Psoas muscle (tissue), 8 donors: ENCODE results near the gene HAPLN2. TPM values are rescaled to one million over a fixed set of nuclear protein-coding genes. Genes with fewer than 3 reads are reported as not detected.

Experiments
- ATAC-seq, 4 donors: fragments of 200-7000 bp; cut with Tn5 transposase; one replicate each; pipeline ENCODE4 v1.9.1; 2020; ENCODE audit warnings: moderate library complexity in 3 of 4, mild to moderate bottlenecking in 2 of 4
- DNase-seq, 2 donors: peaks; one replicate each; pipeline ENCODE4 v3.0.0-alpha.2; 2020
- H3K27ac ChIP-seq: fragments of 200-600 bp; one replicate; pipeline ENCODE4 v1.8.0; 2022
- H3K27me3 ChIP-seq, 3 donors: fragments of 200-600 bp in 1 of 3; one replicate each; pipeline versions ENCODE4 v1.6.1 to v1.8.0; 2013 to 2022; ENCODE audit warnings: low read length in 2 of 3, mild to moderate bottlenecking in 2 of 3, moderate library complexity in 1 of 3; ENCODE audit not compliant: insufficient read depth in 3 of 3
- H3K36me3 ChIP-seq, 2 donors: fragments of 200-600 bp in 1 of 2; one replicate each; pipeline versions ENCODE4 v1.6.1 to v1.8.0; 2013 to 2022; ENCODE audit warnings: low read depth in 1 of 2, mild to moderate bottlenecking in 1 of 2, moderate library complexity in 1 of 2; ENCODE audit not compliant: insufficient read depth in 1 of 2
- H3K4me1 ChIP-seq: fragments of 200-600 bp; one replicate; pipeline ENCODE4 v1.8.0; 2022
- H3K4me3 ChIP-seq: fragments of 200-600 bp; one replicate; pipeline ENCODE4 v1.8.0; 2022; ENCODE audit warnings: mild to moderate bottlenecking
- H3K9me3 ChIP-seq: fragments of 200-600 bp; one replicate; pipeline ENCODE4 v1.8.0; 2022
- WGBS, 3 donors: extraction: QIAGEN DNeasy Blood & Tissue Kit; methylation state at CpG; one replicate each; pipeline versions ENCODE4 v1.1.6 to v1.1.7; 2013; 5-methylcytosine and 5-hydroxymethylcytosine counted together
- intact Hi-C, 2 donors: fragments of 100-400 bp; cut with DNase I; formaldehyde crosslinking; loops; one replicate each; pipeline versions ENCODE4 v1.11.0 to v1.14.2; 2022
- polyA plus RNA-seq, 3 donors: library from polyadenylated mRNA; stranded (reverse); fragments of 200-250 nt; gene quantifications; one replicate each; pipeline ENCODE4 v1.2.3, GENCODE V29; 2013
- total RNA-seq, 4 donors: library from RNA; stranded (reverse); fragmentation: NEBNext Ultra II Directional in 2 of 4; extraction: Animal tissue kit (Norgen Biotek cat#: 25700) in 2 of 4; gene quantifications; one replicate each; pipeline versions ENCODE4 v1.2.1 to v1.2.4, GENCODE V29; 2021 to 2023
- TF ChIP-seq, protein P1 (sequence below): fragments of 200-600 bp; IDR thresholded peaks from one replicate; pipeline ENCODE4 v1.8.0; 2022; ENCODE audit warnings: antibody characterized with exemption
- donor health status: healthy with polysubstance abuse.
- donor health status: DM: no; HTN: no; CAD: no; lungs with moderate emphysema.
- donor health status: Bipolar disorder and iron deficiency.
- donor health status: healthy.
- donor health status: DM: yes; HTN: yes; CAD: no.
- donor health status: DM: no; HTN: no; CAD: no.
- donor health status: DM: no; HTN: no; CAD: no.
- donor health status: DM: yes; HTN: yes; CAD: no.

Gene HAPLN2
- total and polyA plus RNA-seq, 7 donors, result 0.28 to 2.2 (median 0.61) TPM

DNA sequence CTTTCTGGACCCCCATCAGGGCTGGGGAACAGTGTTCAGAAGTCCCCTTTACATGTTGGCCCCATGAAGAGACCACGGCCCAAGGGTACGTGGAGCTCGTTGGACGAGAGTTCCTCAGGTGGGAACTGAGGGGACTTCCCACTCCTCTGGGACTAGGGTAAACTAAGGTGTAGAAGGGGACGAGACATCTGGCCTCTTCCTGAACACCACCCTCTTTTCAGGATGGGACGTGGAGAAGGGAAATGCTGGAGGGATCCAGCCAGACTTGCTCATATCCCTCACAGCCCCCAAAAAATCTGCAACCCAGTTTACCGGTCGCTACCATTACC lies 25.6 kb upstream of the HAPLN2 start:
- Histone ChIP-seq H3K36me3 (peaks cover 16 to 63% of the 10 kb centered on the region in 2 donors), H3K4me1 (peaks cover 12% of the 10 kb centered on the region), H3K27me3 (no peaks in the 10 kb centered on the region), H3K9me3 (no peaks in the 10 kb centered on the region), H3K4me3 (no peak overlapping the region), H3K27ac (no peak overlapping the region)
- DNase-seq (no peak), ATAC-seq (no peak)
- intact Hi-C loops, result no loop called here
- TF ChIP-seq, protein P1, sequence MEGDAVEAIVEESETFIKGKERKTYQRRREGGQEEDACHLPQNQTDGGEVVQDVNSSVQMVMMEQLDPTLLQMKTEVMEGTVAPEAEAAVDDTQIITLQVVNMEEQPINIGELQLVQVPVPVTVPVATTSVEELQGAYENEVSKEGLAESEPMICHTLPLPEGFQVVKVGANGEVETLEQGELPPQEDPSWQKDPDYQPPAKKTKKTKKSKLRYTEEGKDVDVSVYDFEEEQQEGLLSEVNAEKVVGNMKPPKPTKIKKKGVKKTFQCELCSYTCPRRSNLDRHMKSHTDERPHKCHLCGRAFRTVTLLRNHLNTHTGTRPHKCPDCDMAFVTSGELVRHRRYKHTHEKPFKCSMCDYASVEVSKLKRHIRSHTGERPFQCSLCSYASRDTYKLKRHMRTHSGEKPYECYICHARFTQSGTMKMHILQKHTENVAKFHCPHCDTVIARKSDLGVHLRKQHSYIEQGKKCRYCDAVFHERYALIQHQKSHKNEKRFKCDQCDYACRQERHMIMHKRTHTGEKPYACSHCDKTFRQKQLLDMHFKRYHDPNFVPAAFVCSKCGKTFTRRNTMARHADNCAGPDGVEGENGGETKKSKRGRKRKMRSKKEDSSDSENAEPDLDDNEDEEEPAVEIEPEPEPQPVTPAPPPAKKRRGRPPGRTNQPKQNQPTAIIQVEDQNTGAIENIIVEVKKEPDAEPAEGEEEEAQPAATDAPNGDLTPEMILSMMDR, result no peak
- 79 to 87% (median 86%) methylated on average over 8 of the region's 8 CpGs for WGBS, 3 donors

GRCh38 chr1:156594190-156594589 lies 25.0 kb upstream of the HAPLN2 start:
- TF ChIP-seq, protein P1, result no peak
- ATAC-seq, result no peak
- no peak for DNase-seq
- peaks cover 16 to 68% of the 10 kb centered on the region in 2 donors for H3K36me3 ChIP-seq
- no peaks in the 10 kb centered on the region for H3K9me3 ChIP-seq
- H3K4me1 ChIP-seq, result peaks cover 12% of the 10 kb centered on the region
- H3K27ac ChIP-seq, result no peak overlapping the region
- 86 to 88% (median 87%) methylated on average over 3 of the region's 3 CpGs for WGBS, 3 donors
- intact Hi-C loops, result no loop called here
- no peaks in the 10 kb centered on the region for H3K27me3 ChIP-seq
- H3K4me3 ChIP-seq, result no peak overlapping the region

GRCh38 chr1:156595016-156595415 lies 24.2 kb upstream of the HAPLN2 start:
- H3K36me3 ChIP-seq, result peaks cover 16 to 68% of the 10 kb centered on the region in 2 donors
- H3K4me1 ChIP-seq, result peaks cover 16% of the 10 kb centered on the region
- WGBS, 3 donors, result 86 to 92% (median 88%) methylated on average over 2 of the region's 2 CpGs
- H3K4me3 ChIP-seq, result no peak overlapping the region
- no peaks in the 10 kb centered on the region for H3K27me3 ChIP-seq
- intact Hi-C loops, result loop anchor here in 1 of 2 donors (5.0 kb wide), 1 partner anchor 83 kb away; no protein-coding TSS in a partner anchor
- no peaks in the 10 kb centered on the region for H3K9me3 ChIP-seq
- TF ChIP-seq, protein P1, result no peak
- no peak overlapping the region for H3K27ac ChIP-seq
- DNase-seq (no peak), ATAC-seq (no peak)

GRCh38 chr1:156596426-156596825 lies 22.8 kb upstream of the HAPLN2 start:
- intact Hi-C loops, result loop anchor here in 1 of 2 donors (5.0 kb wide), 1 partner anchor 84 kb away; no protein-coding TSS in a partner anchor
- Histone ChIP-seq H3K27ac (no peak overlapping the region), H3K4me3 (no peak overlapping the region), H3K9me3 (no peaks in the 10 kb centered on the region), H3K36me3 (peaks cover 16 to 68% of the 10 kb centered on the region in 2 donors), H3K4me1 (peaks cover 18% of the 10 kb centered on the region), H3K27me3 (no peaks in the 10 kb centered on the region)
- 78 to 87% (median 86%) methylated on average over 3 of the region's 3 CpGs for WGBS, 3 donors
- no peak for ATAC-seq
- no peak for DNase-seq
- TF ChIP-seq, protein P1, result no peak

- WGBS, 3 donors, result 90 to 99% (median 91%) methylated on average over 5 of the region's 5 CpGs
- Histone ChIP-seq H3K27ac (no peak overlapping the region), H3K36me3 (peaks cover 16 to 61% of the 10 kb centered on the region in 2 donors), H3K27me3 (no peaks in the 10 kb centered on the region), H3K4me3 (no peak overlapping the region), H3K9me3 (no peaks in the 10 kb centered on the region), H3K4me1 (peaks cover 19% of the 10 kb centered on the region)
- ATAC-seq (no peak), DNase-seq (no peak)
- intact Hi-C loops, result loop anchor here in 1 of 2 donors (5.0 kb wide), 1 partner anchor 86 kb away; no protein-coding TSS in a partner anchor
- TF ChIP-seq, protein P1, result no peak
Measured at GRCh38 chr1:156598125-156598524, 21.1 kb upstream of the HAPLN2 start.
